Astrocyte of the hippocampus (primary cell): ENCODE measurements around the gene RAET1L.
"Not testable (repeated sequence)": the region's sequence is repeated elsewhere in the genome, so short reads cannot be mapped to it uniquely, and the experiment has no call there.

Experiments
- DNase-seq: peaks from one replicate; pipeline ENCODE4 v3.0.0; 2011; ENCODE audit warnings: low read depth, low spot score

The RAET1L gene

GRCh38 chr6:150025201-150025917 lies at the start of gene RAET1L:
TSS of gene RAET1L (minus strand) at chr6:150025532. CDS start at chr6:150025471, 61 bp downstream.
- DNase-seq = peak; percentile 72

GRCh38 chr6:150075034-150075421 lies 49.7 kb upstream of the RAET1L start:
- peak; percentile 36 for DNase-seq

GRCh38 chr6:150074396-150075033 lies 49.2 kb upstream of the RAET1L start:
- DNase-seq = not testable (repeated sequence)

- peak; percentile 55 for DNase-seq
Observed at GRCh38 chr6:150072201-150072600, 46.9 kb upstream of the RAET1L start.

GRCh38 chr6:150070236-150070818 lies 45.0 kb upstream of the RAET1L start:
- no peak for DNase-seq

- DNase-seq = peak; percentile 22
Observed at GRCh38 chr6:150069706-150070105, 44.4 kb upstream of the RAET1L start.

GRCh38 chr6:150068720-150069648 lies 43.7 kb upstream of the RAET1L start, which contains the start of gene ULBP3:
TSS of gene ULBP3 (minus strand) at chr6:150069121. CDS start at chr6:150069066, 55 bp downstream.
- peak; percentile 98 for DNase-seq

GRCh38 chr6:150068151-150068550 lies 42.8 kb upstream of the RAET1L start:
- DNase-seq = peak; percentile 16

GRCh38 chr6:150065083-150065482 lies 39.8 kb upstream of the RAET1L start:
- DNase-seq = no peak

GRCh38 chr6:150063640-150064039 lies 38.3 kb upstream of the RAET1L start:
- DNase-seq = no peak

GRCh38 chr6:150059973-150060372 lies 34.6 kb upstream of the RAET1L start:
- not testable (repeated sequence) for DNase-seq

GRCh38 chr6:150058986-150059385 lies 33.7 kb upstream of the RAET1L start:
- no peak for DNase-seq

- DNase-seq = no peak
Observed at GRCh38 chr6:150058231-150058792, 33.0 kb upstream of the RAET1L start.

GRCh38 chr6:150057501-150057951 lies 32.2 kb upstream of the RAET1L start:
- DNase-seq = no peak

- no peak for DNase-seq
Observed at GRCh38 chr6:150056916-150057315, 31.6 kb upstream of the RAET1L start.

GRCh38 chr6:150056156-150056555 lies 30.8 kb upstream of the RAET1L start:
- DNase-seq = no peak

- DNase-seq = no peak
Observed at GRCh38 chr6:150055131-150055530, 29.8 kb upstream of the RAET1L start.

- DNase-seq = no peak
Observed at GRCh38 chr6:150053450-150053849, 28.1 kb upstream of the RAET1L start.

GRCh38 chr6:150050846-150051245 lies 25.5 kb upstream of the RAET1L start:
- DNase-seq = no peak

- DNase-seq = no peak
Observed at GRCh38 chr6:150048099-150048498, 22.8 kb upstream of the RAET1L start.

GRCh38 chr6:150046943-150047342 lies 21.6 kb upstream of the RAET1L start:
- DNase-seq = no peak
